ENCODE results near the gene CPSF3. TPM values are rescaled to one million over a fixed set of nuclear protein-coding genes. Genes with fewer than 3 reads are reported as not detected.

Gene CPSF3
- total RNA-seq, 1 experiment from 2014 or later: 68.5 TPM

GRCh38 chr2:9466147-9466683, 42.8 kb downstream of the CPSF3 start:
- POLR2A ChIA-PET: no interaction called here
- RAD21 ChIA-PET (ENCODE audit: low non-redundant PET in 1 of 2, low total read pairs in 2 of 2, uncharacterized antibody in 2 of 2, unreplicated experiment in 2 of 2): no interaction called here
- CTCF ChIA-PET: no interaction called here
- Histone ChIP-seq H2AFZ (ENCODE audit: low read depth, low read length, poor library complexity, severe bottlenecking) (no peak overlapping the region), H3K36me3 (ENCODE audit: control insufficient read depth in 1 of 2, insufficient read depth in 2 of 2, low read length in 2 of 2) (peaks cover 15 to 16% of the 10 kb centered on the region in 2 experiments; a peak in 3 of 4 replicates), H3K9ac (ENCODE audit: low read length) (no peak overlapping the region), H4K20me1 (ENCODE audit: insufficient read depth) (no peaks in the 10 kb centered on the region), H3K27me3 (ENCODE audit: insufficient read depth, low read length) (no peaks in the 10 kb centered on the region), H3K4me3 (replicated peaks in 1 of 2; ENCODE audit: low read depth in 1 of 2, low read length in 2 of 2) (no peak overlapping the region), H3K27ac (ENCODE audit: low read depth, low read length) (no peak overlapping the region), H3K79me2 (ENCODE audit: insufficient read depth, low read length) (no peaks in the 10 kb centered on the region), H3K9me3 (ENCODE audit: control insufficient read depth in 1 of 2, insufficient read depth in 1 of 2, low read depth in 1 of 2, low read length in 2 of 2) (no peaks in the 10 kb centered on the region), H3K4me2 (ENCODE audit: low read length) (no peak overlapping the region), H3K4me1 (ENCODE audit: control insufficient read depth in 1 of 2, insufficient read depth in 2 of 2, low read length in 2 of 2) (no peaks in the 10 kb centered on the region), H3K9me2 (ENCODE audit: insufficient read depth) (no peaks in the 10 kb centered on the region)
- TF ChIP-seq ZBTB33 (IDR thresholded peaks at IDR 0.05; ENCODE audit: extremely low read depth, insufficient replicate concordance, low read length) (no peak), ATF3 (IDR thresholded peaks at IDR 0.05) (no peak), EZH2 (IDR thresholded peaks at IDR 0.05) (no peak), YY1 (IDR thresholded peaks at IDR 0.05; ENCODE audit: extremely low read depth, insufficient replicate concordance, low read depth, low read length) (no peak), ZFX (IDR thresholded peaks at IDR 0.05) (no peak), CEBPB (IDR thresholded peaks at IDR 0.05; ENCODE audit: low read depth) (no peak), EGR1 (IDR thresholded peaks at IDR 0.05; ENCODE audit: low read depth) (no peak), ELF1 (IDR thresholded peaks at IDR 0.05; ENCODE audit: borderline replicate concordance, low read depth) (no peak), ZNF274 (IDR thresholded peaks at IDR 0.05; ENCODE audit: low read depth, low read length) (no peak), EZH2phosphoT487 (IDR thresholded peaks at IDR 0.05; ENCODE audit: borderline replicate concordance) (no peak), SIN3A (IDR thresholded peaks at IDR 0.05; ENCODE audit: low read depth) (no peak), FOSL1 (IDR thresholded peaks at IDR 0.05; ENCODE audit: low read depth) (no peak), RAD21 (IDR thresholded peaks at IDR 0.05; ENCODE audit: low read depth) (no peak), CBX3 (IDR thresholded peaks at IDR 0.05; ENCODE audit: low read depth) (no peak), JUND (IDR thresholded peaks at IDR 0.05) (no peak)
- TF ChIP-seq, protein P1, sequence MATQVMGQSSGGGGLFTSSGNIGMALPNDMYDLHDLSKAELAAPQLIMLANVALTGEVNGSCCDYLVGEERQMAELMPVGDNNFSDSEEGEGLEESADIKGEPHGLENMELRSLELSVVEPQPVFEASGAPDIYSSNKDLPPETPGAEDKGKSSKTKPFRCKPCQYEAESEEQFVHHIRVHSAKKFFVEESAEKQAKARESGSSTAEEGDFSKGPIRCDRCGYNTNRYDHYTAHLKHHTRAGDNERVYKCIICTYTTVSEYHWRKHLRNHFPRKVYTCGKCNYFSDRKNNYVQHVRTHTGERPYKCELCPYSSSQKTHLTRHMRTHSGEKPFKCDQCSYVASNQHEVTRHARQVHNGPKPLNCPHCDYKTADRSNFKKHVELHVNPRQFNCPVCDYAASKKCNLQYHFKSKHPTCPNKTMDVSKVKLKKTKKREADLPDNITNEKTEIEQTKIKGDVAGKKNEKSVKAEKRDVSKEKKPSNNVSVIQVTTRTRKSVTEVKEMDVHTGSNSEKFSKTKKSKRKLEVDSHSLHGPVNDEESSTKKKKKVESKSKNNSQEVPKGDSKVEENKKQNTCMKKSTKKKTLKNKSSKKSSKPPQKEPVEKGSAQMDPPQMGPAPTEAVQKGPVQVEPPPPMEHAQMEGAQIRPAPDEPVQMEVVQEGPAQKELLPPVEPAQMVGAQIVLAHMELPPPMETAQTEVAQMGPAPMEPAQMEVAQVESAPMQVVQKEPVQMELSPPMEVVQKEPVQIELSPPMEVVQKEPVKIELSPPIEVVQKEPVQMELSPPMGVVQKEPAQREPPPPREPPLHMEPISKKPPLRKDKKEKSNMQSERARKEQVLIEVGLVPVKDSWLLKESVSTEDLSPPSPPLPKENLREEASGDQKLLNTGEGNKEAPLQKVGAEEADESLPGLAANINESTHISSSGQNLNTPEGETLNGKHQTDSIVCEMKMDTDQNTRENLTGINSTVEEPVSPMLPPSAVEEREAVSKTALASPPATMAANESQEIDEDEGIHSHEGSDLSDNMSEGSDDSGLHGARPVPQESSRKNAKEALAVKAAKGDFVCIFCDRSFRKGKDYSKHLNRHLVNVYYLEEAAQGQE (IDR thresholded peaks at IDR 0.05; ENCODE audit: low read depth): no peak
- TF ChIP-seq, protein P2, sequence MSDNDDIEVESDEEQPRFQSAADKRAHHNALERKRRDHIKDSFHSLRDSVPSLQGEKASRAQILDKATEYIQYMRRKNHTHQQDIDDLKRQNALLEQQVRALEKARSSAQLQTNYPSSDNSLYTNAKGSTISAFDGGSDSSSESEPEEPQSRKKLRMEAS (IDR thresholded peaks at IDR 0.05): no peak
- ATAC-seq (no peak), DNase-seq (ENCODE audit: low read depth, low spot score) (no peak)
- intact Hi-C loops (cut with micrococcal nuclease): no loop called here
- no TSS peak for BruUV-seq (replicated peaks)

Measured in HCT116 (cell line).